Tibial nerve (tissue), 4 donors: ENCODE results near the gene KICS2.

Source experiments
- CTCF ChIP-seq, 5 experiments: fragments of 200-600 bp in 3 of 5; fragments of 450-650 bp in 2 of 5; sonication (generic) in 3 of 5; IDR thresholded peaks; one replicate each; pipeline ENCODE4 v1.5.1; 2016 to 2019; ENCODE audit warnings: antibody characterized with exemption in 5 of 5, mild to moderate bottlenecking in 3 of 5, moderate library complexity in 2 of 5
- EP300 ChIP-seq, 2 donors: sonication (generic); formaldehyde crosslinking; IDR thresholded peaks; one replicate each; pipeline ENCODE4 v1.6.1; 2017; ENCODE audit warnings: antibody characterized with exemption in 2 of 2, mild to moderate bottlenecking in 1 of 2
- POLR2A ChIP-seq, 2 donors: fragments of 450-650 bp; IDR thresholded peaks; one replicate each; pipeline ENCODE4 v1.6.1; 2017; ENCODE audit warnings: antibody characterized with exemption in 2 of 2, mild to moderate bottlenecking in 2 of 2, moderate library complexity in 2 of 2

DNA sequence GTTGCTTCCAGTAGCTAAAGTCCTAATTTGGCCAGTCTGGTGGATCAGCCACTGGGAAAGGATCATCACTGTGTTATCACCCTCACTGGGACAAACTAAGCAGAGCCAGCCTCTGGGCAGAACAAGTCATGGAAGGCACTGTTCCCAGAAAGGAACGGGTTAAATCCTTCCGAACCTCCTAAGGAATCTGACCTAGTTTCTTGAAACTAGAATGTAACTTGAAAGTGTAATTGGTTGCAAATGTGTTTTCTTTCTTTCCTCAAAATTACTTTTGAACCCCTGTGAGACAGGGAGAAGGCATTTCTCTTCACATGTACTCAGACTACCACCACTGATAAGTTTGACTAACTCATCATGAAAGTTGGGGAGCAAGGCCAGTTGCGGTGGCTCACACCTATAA, 18.7 kb upstream of the KICS2 start:
- TF ChIP-seq POLR2A (IDR thresholded peaks at IDR 0.05) (no peak), CTCF (IDR thresholded peaks at IDR 0.05) (no peak), EP300 (IDR thresholded peaks at IDR 0.05) (no peak)
